WTC11 (cell line): ENCODE results near the gene PSTK. TPM values are rescaled to one million over a fixed set of nuclear protein-coding genes. Genes with fewer than 3 reads are reported as not detected.

Experiments used
- ARID4B ChIP-seq: sonication (generic); formaldehyde crosslinking; IDR thresholded peaks from 2 replicates; pipeline ENCODE4 v1.8.0; 2023; ENCODE audit warnings: missing genetic modification reagents, mild to moderate bottlenecking, borderline replicate concordance
- ATF6 ChIP-seq: sonication (generic); formaldehyde crosslinking; IDR thresholded peaks from 2 replicates; pipeline ENCODE4 v1.8.1; 2023; ENCODE audit warnings: mild to moderate bottlenecking, missing genetic modification reagents
- E2F5 ChIP-seq: sonication (generic); formaldehyde crosslinking; IDR thresholded peaks from 2 replicates; pipeline ENCODE4 v1.8.1; 2022; ENCODE audit warnings: mild to moderate bottlenecking, moderate library complexity, missing genetic modification reagents
- ETV6 ChIP-seq: sonication (generic); formaldehyde crosslinking; IDR thresholded peaks from 2 replicates; pipeline ENCODE4 v1.8.1; 2022; ENCODE audit warnings: mild to moderate bottlenecking, missing genetic modification reagents
- GTF2I ChIP-seq: fragments of 250-450 bp; sonication (Bioruptor Pico); conservative IDR thresholded peaks from 2 replicates; pipeline ENCODE4 v1.4.0; 2021; ENCODE audit warnings: mild to moderate bottlenecking
- KAT7 ChIP-seq: sonication (generic); formaldehyde crosslinking; IDR thresholded peaks from 2 replicates; pipeline ENCODE4 v1.8.1; 2023; ENCODE audit warnings: missing genetic modification reagents, mild to moderate bottlenecking, borderline replicate concordance
- MYBL2 ChIP-seq: sonication (generic); formaldehyde crosslinking; IDR thresholded peaks from 2 replicates; pipeline ENCODE4 v1.8.1; 2023; ENCODE audit warnings: mild to moderate bottlenecking, moderate library complexity, missing genetic modification reagents
- NR1H2 ChIP-seq: sonication (generic); formaldehyde crosslinking; IDR thresholded peaks from 2 replicates; pipeline ENCODE4 v1.9.0; 2021; ENCODE audit warnings: mild to moderate bottlenecking, moderate library complexity, missing genetic modification reagents
- PREB ChIP-seq: sonication (generic); formaldehyde crosslinking; IDR thresholded peaks from 2 replicates; pipeline ENCODE4 v1.8.1; 2022; ENCODE audit warnings: mild to moderate bottlenecking, missing genetic modification reagents, moderate library complexity, borderline replicate concordance
- SOX15 ChIP-seq: fragments of 250-450 bp; sonication (Bioruptor Pico); IDR thresholded peaks from 2 replicates; pipeline ENCODE4 v1.9.0; 2021; ENCODE audit warnings: mild to moderate bottlenecking
- ZMAT4 ChIP-seq: fragments of 250-450 bp; sonication (Bioruptor Pico); IDR thresholded peaks from 2 replicates; pipeline ENCODE4 v1.9.0; 2021; ENCODE audit warnings: mild to moderate bottlenecking
- ZNF512 ChIP-seq: sonication (generic); formaldehyde crosslinking; IDR thresholded peaks from 2 replicates; pipeline ENCODE4 v1.8.1; 2022; ENCODE audit warnings: missing genetic modification reagents, borderline replicate concordance
- ZNF532 ChIP-seq: fragments of 250-450 bp; sonication (Bioruptor Pico); IDR thresholded peaks from 2 replicates; pipeline ENCODE4 v1.9.0; 2021; ENCODE audit warnings: mild to moderate bottlenecking, borderline replicate concordance
- total RNA-seq: library from RNA; stranded (reverse); gene quantifications from 3 replicates; pipeline ENCODE4 v1.2.3, GENCODE V29; 2021
- TF ChIP-seq, protein P1 (sequence below): sonication (generic); formaldehyde crosslinking; IDR thresholded peaks from 2 replicates; pipeline ENCODE4 v1.8.1; 2023; ENCODE audit warnings: mild to moderate bottlenecking, missing genetic modification reagents
- TF ChIP-seq, protein P2 (sequence below): sonication (generic); formaldehyde crosslinking; IDR thresholded peaks from 2 replicates; pipeline ENCODE4 v1.8.1; 2022; ENCODE audit warnings: low read depth, mild to moderate bottlenecking, moderate library complexity, missing genetic modification reagents, borderline replicate concordance
- TF ChIP-seq, protein P3 (sequence below): sonication (generic); formaldehyde crosslinking; IDR thresholded peaks from 2 replicates; pipeline ENCODE4 v1.8.0; 2022; ENCODE audit warnings: mild to moderate bottlenecking, missing genetic modification reagents

PSTK gene
- total RNA-seq, 1 experiment from 2014 or later: 4.0 TPM

- TF ChIP-seq, protein P1, sequence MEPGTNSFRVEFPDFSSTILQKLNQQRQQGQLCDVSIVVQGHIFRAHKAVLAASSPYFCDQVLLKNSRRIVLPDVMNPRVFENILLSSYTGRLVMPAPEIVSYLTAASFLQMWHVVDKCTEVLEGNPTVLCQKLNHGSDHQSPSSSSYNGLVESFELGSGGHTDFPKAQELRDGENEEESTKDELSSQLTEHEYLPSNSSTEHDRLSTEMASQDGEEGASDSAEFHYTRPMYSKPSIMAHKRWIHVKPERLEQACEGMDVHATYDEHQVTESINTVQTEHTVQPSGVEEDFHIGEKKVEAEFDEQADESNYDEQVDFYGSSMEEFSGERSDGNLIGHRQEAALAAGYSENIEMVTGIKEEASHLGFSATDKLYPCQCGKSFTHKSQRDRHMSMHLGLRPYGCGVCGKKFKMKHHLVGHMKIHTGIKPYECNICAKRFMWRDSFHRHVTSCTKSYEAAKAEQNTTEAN (CRISPR knock-in tag): peak; percentile 90
- peak; percentile 84 for TF ChIP-seq E2F5 (CRISPR knock-in tag)
- TF ChIP-seq PREB (CRISPR knock-in tag): peak; percentile 92; the same call in 1 of the 2 replicates
- no peak for TF ChIP-seq GTF2I
- TF ChIP-seq ZNF512 (CRISPR knock-in tag): no peak
- peak; percentile 96 for TF ChIP-seq KAT7
- TF ChIP-seq NR1H2 (CRISPR knock-in tag): no peak
- peak; percentile 29; the same call in 1 of the 2 replicates for TF ChIP-seq ZNF532
- TF ChIP-seq ZMAT4: no peak
- TF ChIP-seq, protein P2, sequence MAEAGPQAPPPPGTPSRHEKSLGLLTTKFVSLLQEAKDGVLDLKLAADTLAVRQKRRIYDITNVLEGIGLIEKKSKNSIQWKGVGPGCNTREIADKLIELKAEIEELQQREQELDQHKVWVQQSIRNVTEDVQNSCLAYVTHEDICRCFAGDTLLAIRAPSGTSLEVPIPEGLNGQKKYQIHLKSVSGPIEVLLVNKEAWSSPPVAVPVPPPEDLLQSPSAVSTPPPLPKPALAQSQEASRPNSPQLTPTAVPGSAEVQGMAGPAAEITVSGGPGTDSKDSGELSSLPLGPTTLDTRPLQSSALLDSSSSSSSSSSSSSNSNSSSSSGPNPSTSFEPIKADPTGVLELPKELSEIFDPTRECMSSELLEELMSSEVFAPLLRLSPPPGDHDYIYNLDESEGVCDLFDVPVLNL (CRISPR knock-in tag): no peak
- TF ChIP-seq SOX15 (CRISPR knock-in tag): no peak
- TF ChIP-seq MYBL2 (CRISPR knock-in tag): peak; percentile 97
- TF ChIP-seq ETV6: peak; percentile 99
- TF ChIP-seq, protein P3, sequence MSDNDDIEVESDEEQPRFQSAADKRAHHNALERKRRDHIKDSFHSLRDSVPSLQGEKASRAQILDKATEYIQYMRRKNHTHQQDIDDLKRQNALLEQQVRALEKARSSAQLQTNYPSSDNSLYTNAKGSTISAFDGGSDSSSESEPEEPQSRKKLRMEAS: peak; percentile 100
- TF ChIP-seq ARID4B (CRISPR knock-in tag): peak; percentile 98
- no peak for TF ChIP-seq ATF6 (CRISPR knock-in tag)
Measured at GRCh38 chr10:122953902-122954730, 26.1 kb upstream of the PSTK start, which contains the start of gene C10orf88 (continued).
